Erythroblast (primary cell): ENCODE data around the gene CAMK1D.
"Not testable (repeated sequence)": the region's sequence is repeated elsewhere in the genome, so short reads cannot be mapped to it uniquely, and the experiment has no call there.

Source experiments
- GATA1 ChIP-seq: IDR thresholded peaks from 2 replicates; pipeline ENCODE4 v1.6.1; 2011; ENCODE audit warnings: low read depth, mild to moderate bottlenecking, control low read depth, low read length, moderate library complexity
- POLR2A ChIP-seq: IDR thresholded peaks from 2 replicates; pipeline ENCODE4 v1.6.1; 2011; ENCODE audit warnings: mild to moderate bottlenecking, low read length

- not testable (repeated sequence) for TF ChIP-seq POLR2A, GATA1
Measured at GRCh38 chr10:12335169-12335568, 14.2 kb upstream of the CAMK1D start.
